Peyer's patch (tissue), 4 donors: Measurements from ENCODE around the gene ZNF750.

Source experiments
- CTCF ChIP-seq, 6 experiments: fragments of 450-650 bp in 4 of 6; fragments of 200-600 bp in 2 of 6; sonication (generic) in 1 of 6; IDR thresholded peaks; one replicate each; pipeline ENCODE4 v1.5.1; 2017 to 2019; ENCODE audit warnings: antibody characterized with exemption in 6 of 6, mild to moderate bottlenecking in 3 of 6, moderate library complexity in 1 of 6
- POLR2A ChIP-seq, 2 donors: fragments of 450-650 bp; IDR thresholded peaks; one replicate each; pipeline ENCODE4 v1.5.1; 2017; ENCODE audit warnings: antibody characterized with exemption in 2 of 2, mild to moderate bottlenecking in 2 of 2, moderate library complexity in 2 of 2

- TF ChIP-seq CTCF (IDR thresholded peaks at IDR 0.05) = no peak
- no peak for TF ChIP-seq POLR2A (IDR thresholded peaks at IDR 0.05)
These were observed 4.3 kb upstream of the ZNF750 start for GRCh38 chr17:82843904-82844680.
